ENCODE results near the gene CNBD2. TPM values are rescaled to one million over a fixed set of nuclear protein-coding genes. Genes with fewer than 3 reads are reported as not detected.
"Not testable (repeated sequence)": the region's sequence is repeated elsewhere in the genome, so short reads cannot be mapped to it uniquely, and the experiment has no call there.

CNBD2 gene
- total RNA-seq, 4 donors from 2014 or later: 2.0 to 6.3 (median 4.1) TPM

GRCh38 chr20:35954907-35955251, 13.5 kb upstream of the CNBD2 start:
- TF ChIP-seq CTCF (IDR thresholded peaks at IDR 0.05): no peak
- ATAC-seq (ENCODE audit: low FRiP score): peak; percentile 12
- no peak for DNase-seq (ENCODE audit: low spot score)

- ATAC-seq (ENCODE audit: low FRiP score) (no peak), DNase-seq (ENCODE audit: low spot score) (no peak)
- no peak for TF ChIP-seq CTCF (IDR thresholded peaks at IDR 0.05)
Observed at GRCh38 chr20:35956616-35957015, 11.8 kb upstream of the CNBD2 start.

GRCh38 chr20:35959291-35959690, 9.1 kb upstream of the CNBD2 start:
- not testable (repeated sequence) for DNase-seq (ENCODE audit: low spot score); ATAC-seq (ENCODE audit: low FRiP score)

- no peak for ATAC-seq (ENCODE audit: low FRiP score)
- no peak for TF ChIP-seq CTCF (IDR thresholded peaks at IDR 0.05)
- DNase-seq (ENCODE audit: low spot score): no peak
Observed at GRCh38 chr20:35963878-35964277, 4.5 kb upstream of the CNBD2 start.

GRCh38 chr20:35968930-35969329, 540 bp downstream of the CNBD2 start:
- ATAC-seq (ENCODE audit: low FRiP score) (no peak), DNase-seq (ENCODE audit: low spot score) (no peak)
- TF ChIP-seq CTCF (IDR thresholded peaks at IDR 0.05): no peak

GRCh38 chr20:35971981-35972380, 3.6 kb downstream of the CNBD2 start:
- ATAC-seq (ENCODE audit: low FRiP score) (no peak), DNase-seq (ENCODE audit: low spot score) (no peak)
- no peak for TF ChIP-seq CTCF (IDR thresholded peaks at IDR 0.05)

- no peak for ATAC-seq (ENCODE audit: low FRiP score)
- no peak for DNase-seq (ENCODE audit: low spot score)
- TF ChIP-seq CTCF (IDR thresholded peaks at IDR 0.05): no peak
Observed at GRCh38 chr20:35972462-35972861, 4.1 kb downstream of the CNBD2 start.

GRCh38 chr20:35974256-35974655, 5.9 kb downstream of the CNBD2 start:
- no peak for DNase-seq (ENCODE audit: low spot score)
- TF ChIP-seq CTCF (IDR thresholded peaks at IDR 0.05): no peak
- ATAC-seq (ENCODE audit: low FRiP score): no peak

Measured in omental fat pad (tissue), 4 donors.